Upper lobe of left lung (tissue), 4 donors: ENCODE data around the gene FOXR1.

Source experiments
- CTCF ChIP-seq, 6 experiments: fragments of 450-650 bp in 4 of 6; fragments of 200-600 bp in 2 of 6; sonication (generic) in 2 of 6; IDR thresholded peaks; one replicate each; pipeline ENCODE4 v1.5.1; 2016 to 2019; ENCODE audit warnings: antibody characterized with exemption in 6 of 6
- EP300 ChIP-seq, 4 donors: sonication (generic); formaldehyde crosslinking; IDR thresholded peaks; one replicate each; pipeline ENCODE4 v1.5.1; 2017; ENCODE audit warnings: antibody characterized with exemption in 4 of 4, control low read depth in 2 of 4
- POLR2A ChIP-seq, 4 donors: fragments of 450-650 bp; IDR thresholded peaks; one replicate each; pipeline ENCODE4 v1.5.1; 2016 to 2017; ENCODE audit warnings: antibody characterized with exemption in 4 of 4, mild to moderate bottlenecking in 2 of 4
- POLR2AphosphoS5 ChIP-seq, 2 donors: sonication (generic); formaldehyde crosslinking; IDR thresholded peaks; one replicate each; pipeline ENCODE4 v1.5.1; 2017; ENCODE audit warnings: antibody characterized with exemption in 2 of 2

GRCh38 chr11:119018074-119018938 lies 46.7 kb downstream of the FOXR1 start, which contains the start of the genes RPS25 and TRAPPC4:
- no peak for TF ChIP-seq CTCF (IDR thresholded peaks at IDR 0.05)
- TF ChIP-seq POLR2A (IDR thresholded peaks at IDR 0.05): peak in 3 of 4 donors; percentile 55 to 80 (median 62)
- peak; percentile 81 to 96 for TF ChIP-seq POLR2AphosphoS5 (IDR thresholded peaks at IDR 0.05)
- no peak for TF ChIP-seq EP300 (IDR thresholded peaks at IDR 0.05)
